DMS79 treated with DMSO at 0.1 percent for 48 hours (cell line): ENCODE results near the gene RNF26.
A peak's percentile ranks its signal among the peaks of the same experiment; 100 is the strongest.

Source experiments
- DNase-seq: peaks from one replicate; lab custom pipeline; 2025; lab: John Stamatoyannopoulos, UW

The RNF26 gene

DNA sequence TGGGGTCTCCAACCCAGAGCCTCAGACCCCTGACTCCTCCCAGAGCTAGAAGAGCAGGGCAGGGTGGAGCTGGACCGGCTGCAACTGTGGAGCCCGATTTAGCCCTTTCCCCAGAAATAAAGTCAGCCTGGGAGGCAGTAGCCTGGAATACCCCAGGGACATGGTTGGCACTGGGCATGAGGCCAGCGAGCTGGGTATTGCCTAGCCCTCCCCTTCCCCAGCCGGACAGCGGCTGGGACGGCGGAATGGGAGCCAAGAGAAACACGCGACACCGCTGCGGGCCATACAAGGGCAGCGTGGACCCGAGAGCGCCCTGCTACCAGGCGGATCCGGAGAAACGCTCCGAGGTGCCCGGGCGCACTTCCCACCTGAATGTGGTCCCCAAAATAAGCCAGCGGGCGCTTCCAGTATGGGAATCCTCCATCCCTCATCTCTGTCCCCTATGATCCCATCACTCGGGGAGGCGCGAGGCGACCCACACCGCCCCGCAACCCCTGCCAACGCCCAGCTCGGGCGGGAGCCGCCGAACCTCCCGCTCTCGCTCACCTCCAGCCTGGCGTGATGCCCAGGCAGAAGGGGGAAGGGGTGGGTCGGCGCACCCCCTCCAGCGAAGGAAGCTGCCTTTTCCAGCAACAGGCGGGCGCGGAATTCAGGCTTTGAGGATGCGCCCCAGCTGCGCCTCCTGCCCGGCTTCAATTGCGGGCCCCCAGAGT is 18.2 kb upstream of the RNF26 start:
- peak; percentile 66 for DNase-seq

DNA sequence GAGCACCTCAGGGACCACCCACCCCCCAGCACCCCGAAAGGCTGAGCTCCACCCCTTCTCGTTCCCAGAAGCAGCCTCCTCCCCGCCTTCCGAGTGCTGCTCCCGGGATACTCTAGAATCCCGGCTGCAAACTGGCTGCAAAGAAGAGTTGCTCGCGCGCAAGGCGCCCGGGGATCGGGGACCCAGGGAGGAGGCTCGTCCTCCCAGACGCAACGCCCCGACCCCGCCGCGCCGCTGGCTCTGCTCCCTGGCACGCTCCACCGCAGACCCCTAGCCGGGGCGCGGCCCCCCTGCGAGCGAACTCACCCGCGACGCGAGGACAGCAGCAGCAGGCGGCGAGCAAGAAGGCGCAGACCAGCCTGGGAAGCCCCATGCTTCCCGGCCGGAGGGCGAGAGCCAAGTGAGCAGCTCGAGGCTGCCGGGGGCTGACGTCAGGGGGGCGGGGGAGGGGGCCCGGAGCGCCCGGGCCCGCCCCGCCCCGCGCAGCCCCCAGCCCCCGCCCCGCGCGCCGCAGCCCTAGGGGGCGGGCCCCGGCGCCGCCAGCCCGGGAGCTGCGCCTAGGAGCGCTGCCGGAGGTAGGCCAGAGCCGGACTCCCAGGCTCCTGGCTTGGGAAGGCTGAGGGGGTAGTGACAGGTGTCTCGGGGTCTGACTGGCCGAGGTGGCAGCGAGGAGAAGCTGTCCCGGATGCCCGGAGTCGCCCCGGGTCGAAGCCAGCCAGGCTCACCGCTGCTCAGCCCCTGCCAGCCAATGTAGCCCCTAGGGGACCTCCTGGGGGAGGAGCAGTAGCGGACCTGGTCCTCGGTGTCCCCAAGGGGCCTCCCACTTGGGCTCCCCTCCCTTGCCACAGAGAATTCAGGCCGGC is 17.4 kb upstream of the RNF26 start, which contains the start of gene MCAM:
MCAM (minus strand) TSS at position 402 of the 863 bp plus-strand sequence; CDS start at position 373, 29 bp downstream.
- peak; percentile 58 for DNase-seq

DNA sequence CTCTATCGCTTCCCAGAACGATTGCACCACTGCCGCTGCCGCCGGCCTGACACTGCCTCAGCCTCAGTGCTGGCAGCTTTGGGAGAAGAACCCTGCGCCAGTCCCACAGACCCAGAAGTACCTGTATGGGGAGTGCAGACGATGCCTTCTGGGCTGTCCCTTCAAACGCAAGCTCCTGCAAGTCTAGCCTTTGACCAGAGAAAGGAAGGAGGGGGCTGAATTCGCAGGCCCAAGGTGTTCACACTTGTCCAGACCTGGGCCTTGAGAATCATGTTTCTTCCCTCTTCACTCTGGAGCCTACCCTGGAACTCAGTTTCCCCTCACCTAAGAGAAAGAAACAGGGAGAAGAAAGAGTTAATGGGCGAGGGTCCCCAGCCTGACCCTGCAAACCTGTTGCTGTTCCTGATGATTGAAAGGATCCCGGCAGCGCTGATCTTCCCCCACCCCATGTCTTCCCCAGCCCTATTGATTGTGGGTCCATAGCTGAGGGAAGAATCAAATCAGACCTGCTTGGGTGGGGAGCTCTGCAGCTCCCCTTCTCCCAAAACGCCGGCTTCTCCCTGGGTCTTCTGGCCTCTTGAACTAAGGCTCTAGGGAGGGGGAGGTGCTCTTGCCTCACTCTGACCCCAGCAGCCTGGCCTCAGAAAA is 16.6 kb upstream of the RNF26 start:
- no peak for DNase-seq

DNA sequence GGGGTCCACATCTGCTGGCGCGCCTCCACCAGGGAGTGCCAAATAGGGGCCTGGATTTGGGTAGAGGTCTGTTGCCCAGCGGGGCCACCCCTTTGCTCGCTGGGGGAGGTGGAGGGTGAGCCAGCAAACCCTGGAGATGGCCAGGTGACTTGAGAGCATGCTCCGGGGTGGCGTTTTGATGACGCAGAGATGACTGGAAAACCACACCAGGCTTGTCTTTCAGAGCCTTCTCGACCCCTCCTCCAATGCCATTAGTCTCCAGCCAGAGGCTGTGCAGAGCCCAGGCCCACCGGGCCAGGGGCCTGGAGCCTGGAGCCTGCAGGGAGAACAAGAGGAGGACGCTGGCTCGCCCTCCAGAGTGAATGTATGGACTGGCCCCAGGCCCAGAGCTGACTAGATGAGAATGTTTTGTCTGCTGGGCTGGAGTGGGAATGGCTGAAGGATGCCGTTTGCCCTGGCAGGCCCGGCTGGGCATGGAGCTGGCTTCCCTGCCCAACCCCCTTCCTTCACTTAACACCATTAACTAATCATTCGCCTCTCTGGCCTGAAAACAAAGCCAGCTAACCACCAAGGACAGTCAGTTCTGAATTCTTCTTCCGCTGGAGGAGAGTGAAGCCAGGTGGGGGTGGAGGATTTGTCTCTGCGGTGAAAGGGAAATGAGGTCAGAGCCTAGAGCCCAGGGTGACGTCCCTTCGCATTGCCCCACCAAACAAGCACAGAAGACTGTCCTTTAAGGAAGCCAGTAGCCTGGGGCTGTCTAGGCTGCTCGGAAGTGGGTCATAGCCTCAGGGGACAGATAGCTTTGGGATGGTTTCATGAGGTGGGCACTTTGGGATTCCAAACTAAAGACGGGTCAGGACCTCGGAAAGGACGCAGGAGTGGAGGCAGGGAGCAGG is 15.8 kb upstream of the RNF26 start:
- DNase-seq = no peak

DNA sequence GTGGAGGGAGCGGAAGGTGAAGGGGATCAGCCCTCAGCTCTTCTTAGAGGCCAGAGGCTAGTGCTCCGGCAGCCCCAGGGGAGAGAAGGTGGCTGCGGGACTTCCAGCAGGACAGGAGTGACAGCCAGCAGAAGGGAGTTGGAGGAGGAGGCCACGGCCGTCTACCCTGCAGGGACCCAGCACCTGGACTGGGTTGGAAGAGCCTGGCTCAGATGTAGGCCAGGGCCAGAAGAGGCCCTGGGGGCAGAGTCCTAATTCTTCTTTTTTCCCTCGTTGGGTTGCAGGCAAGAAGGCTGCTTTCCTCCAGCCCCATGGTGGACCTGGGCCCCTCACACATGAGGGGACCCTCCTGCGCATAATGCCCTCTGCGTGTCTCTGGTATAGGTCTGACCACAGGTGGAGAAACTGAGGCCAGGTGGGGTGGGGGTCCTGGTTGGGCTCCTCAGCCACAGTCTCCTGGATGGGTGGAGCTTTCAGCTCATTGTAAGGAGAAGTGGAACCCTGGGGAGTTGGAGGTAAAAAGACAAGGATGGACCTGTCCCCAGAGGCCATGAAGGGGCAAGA is 15.1 kb upstream of the RNF26 start:
- no peak for DNase-seq

DNA sequence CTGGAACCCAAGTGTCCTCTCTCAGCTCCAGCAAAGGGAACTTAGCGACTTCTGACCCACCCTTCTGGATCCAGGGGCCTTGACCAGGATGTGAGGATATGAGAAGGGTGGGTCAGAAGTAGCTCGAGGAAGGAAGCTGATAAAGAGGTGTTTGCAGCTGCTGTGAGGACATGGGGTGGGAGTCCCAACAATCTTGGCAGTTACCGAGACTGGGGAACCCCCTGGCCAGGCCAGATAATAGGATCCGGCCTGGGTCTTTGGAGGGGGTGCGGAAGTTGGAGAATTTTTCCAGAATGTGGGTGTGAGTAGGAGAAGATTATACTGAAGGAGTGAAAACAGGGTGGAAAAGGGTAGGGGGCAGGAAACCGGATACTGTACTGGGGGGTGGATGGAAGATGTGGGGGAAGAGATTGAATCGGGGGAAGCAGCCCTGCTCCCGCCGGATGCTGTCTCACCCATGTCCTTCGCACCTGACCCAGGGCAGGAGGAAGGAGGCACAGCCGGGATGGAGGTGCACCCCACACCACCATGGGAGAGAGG is 14.6 kb upstream of the RNF26 start:
- no peak for DNase-seq

DNA sequence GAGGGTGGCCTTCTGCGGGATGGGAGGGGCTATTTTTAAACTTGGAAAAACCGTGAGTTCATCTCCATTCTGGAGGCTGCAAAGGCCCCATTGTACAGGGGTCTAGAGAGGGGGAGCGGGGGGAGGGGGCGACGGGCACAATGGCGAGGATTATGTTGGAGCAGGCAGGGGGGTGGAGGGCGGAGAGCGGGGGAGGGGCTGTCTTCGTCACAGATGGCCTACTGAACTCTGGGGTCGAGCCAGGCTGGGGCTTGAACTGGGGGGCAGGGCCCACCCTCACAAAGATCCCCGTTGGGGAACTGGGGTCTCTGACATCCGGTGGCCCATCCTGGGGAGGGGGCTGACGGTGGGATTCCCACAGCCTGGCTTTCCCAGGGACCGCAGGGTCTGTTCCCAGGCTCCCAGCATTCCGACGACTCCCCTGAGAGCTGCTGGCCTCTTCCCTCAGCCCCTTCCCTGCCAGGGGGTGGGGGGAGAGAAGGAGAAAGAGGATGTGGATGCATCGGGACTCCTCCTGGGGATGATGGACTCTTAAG is 14.0 kb upstream of the RNF26 start:
- DNase-seq = no peak

DNA sequence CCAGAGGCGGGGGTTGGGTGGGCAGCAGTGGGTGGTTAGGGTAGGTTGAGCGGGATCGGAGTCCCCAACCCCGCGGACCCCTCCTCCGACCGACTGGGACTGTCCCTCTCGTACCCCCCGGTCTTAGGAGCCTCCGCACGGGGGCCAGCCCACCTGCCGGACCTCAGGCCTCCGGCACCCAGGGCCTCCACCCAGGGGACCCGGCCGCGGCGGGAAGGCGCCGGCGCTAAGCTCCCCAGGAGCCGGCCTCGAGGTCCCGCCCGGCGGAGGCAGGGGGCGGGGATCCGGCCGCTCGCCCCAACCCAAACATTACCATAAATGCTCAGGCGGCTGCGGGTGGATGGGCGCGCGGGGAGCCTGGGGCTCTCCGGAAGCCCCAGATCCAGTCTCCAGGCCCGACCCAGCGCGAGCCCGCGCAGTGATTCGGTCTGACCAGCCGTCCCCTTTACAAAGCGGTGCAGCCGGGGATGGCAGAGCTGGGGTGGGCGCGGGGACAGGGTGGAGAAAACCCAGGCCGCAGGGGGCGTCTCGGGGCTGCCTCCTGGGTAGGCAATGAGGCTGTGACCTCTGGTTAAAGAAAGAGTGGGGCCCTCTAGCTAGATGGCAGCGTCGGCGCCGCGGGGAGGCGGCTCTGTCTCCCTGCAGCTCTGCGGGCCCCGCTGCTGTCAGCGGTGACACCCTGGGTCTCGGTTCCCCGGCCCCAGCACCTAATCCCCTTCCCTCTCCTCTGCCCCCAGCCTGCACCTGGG is 13.4 kb upstream of the RNF26 start:
- DNase-seq = no peak

DNA sequence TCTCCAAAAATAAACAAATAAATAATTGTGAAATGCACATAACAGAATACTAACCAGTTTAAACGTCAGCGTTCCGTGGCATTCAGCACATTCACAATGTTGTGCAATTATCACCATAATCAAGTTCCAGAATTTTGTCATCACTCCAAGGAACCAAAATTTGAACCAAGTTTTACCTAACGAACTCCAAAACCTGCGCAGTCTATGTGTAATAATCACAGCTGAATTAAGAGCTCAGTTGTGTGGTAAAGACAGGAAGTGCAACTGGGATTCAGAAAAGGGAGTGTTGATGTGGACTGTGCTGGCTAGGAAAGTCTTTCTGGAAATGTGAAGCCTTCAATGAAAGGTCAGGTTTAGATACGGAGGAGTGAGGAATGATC is 12.0 kb upstream of the RNF26 start:
- DNase-seq = no peak

DNA sequence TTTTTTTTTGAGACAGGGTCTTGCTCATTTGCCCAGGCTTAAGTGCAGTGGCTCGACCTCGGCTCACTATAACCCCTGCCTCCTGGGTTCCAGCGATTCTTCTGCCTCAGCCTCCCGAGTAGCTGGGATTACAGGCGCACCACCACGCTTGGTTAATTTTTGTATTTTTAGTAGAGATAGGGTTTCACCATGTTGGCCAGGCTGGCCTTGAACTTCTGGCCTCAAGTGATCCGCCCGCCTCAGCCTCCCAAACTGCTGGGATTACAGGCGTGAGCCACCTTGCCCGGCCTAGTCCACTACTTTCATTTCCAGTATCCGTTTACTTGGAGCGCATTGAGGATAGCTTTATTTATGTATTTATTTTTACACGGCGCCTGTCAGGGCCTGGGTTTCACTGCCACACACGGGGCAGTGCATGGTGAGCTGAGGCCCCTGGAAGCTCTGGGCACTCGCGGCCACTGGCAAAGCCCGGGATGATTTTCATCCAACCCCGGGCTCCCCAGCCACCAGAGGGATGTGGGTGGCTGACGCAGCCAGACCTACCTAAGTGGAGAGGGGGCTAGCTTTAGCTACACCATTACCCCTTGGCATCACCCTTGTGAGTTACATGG is 11.3 kb upstream of the RNF26 start:
- no peak for DNase-seq

DNA sequence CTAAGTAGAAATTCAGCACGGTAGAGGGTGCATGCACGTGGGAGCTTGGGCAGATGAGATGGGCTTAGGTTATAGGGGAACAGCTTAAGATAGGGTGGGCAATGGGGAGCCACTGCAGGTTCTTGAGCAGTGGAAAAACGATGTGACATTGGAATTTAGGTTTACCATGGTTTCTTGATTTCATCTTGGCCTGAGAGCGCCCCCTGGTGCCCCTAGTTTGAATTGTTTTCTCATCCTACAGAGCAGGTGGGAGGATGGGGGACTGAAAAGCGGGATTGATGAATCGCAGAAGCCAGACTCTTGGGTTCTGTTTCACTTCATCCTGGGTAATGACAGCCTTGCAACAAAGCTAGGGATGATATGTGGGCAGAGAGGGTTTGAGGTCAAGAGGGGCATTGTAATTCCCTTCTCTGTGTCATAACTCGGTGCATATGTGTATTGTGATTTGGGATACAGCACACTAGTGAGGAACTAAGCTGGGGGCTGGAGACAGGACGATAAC is 10.7 kb upstream of the RNF26 start:
- peak; percentile 19 for DNase-seq

DNA sequence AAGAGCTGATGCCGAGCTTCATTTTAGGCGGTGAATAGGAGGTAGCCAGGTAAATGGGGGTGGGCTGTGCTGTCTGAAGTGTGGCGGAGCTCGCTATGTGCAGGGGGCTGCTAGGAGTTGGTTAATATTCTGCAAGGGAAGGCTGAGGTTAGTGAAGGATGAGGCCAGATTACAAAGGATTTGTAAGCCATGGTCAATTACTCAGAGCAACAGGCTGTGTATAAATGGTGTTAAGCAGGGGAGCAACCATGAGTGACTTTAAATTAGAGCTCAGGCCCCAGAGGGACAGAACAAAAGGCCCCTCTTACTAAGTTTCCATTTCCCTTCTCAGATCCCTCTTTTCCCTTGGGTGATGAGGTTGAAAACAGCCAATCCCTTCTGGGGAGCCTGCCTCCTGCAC is 10.1 kb upstream of the RNF26 start:
- DNase-seq = no peak

DNA sequence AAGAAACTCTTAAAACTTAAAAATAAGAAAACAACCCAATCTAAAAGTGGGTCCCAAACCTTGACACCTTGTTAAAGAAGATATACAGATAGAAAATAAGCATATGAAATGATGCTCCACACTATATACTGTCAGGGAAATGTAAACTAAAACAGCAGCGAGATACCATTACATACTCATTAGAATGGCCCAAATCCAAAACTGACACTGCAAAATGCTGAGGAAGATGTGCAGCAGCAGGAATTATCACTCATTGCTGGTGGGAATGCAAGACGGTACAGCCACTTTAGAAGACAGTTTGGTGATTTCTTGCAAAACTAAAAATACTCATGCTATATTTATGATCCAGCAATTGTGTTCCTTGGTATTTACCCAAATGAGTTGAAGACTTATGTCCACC is 5.0 kb upstream of the RNF26 start:
- no peak for DNase-seq

DNA sequence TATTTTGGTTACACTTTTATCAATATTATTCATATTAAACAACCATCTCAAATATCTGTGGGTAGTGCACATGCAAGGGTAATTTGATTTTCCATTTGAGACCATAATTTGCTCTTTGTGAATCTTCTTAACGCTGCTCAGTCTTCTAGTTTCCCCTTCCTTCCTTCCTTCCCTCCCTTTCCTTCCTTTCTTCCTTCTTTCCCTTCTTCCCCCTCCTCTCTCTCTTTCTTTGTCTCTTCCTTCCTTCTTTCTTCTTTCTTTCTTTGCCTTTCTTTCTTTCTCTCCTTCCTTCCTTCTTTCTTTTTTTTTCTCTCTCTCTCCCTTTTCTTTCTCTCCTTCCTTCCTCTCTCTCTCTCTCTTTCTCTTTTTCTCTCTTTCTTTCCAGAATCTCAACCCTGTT is 4.1 kb upstream of the RNF26 start:
- DNase-seq = no peak

DNA sequence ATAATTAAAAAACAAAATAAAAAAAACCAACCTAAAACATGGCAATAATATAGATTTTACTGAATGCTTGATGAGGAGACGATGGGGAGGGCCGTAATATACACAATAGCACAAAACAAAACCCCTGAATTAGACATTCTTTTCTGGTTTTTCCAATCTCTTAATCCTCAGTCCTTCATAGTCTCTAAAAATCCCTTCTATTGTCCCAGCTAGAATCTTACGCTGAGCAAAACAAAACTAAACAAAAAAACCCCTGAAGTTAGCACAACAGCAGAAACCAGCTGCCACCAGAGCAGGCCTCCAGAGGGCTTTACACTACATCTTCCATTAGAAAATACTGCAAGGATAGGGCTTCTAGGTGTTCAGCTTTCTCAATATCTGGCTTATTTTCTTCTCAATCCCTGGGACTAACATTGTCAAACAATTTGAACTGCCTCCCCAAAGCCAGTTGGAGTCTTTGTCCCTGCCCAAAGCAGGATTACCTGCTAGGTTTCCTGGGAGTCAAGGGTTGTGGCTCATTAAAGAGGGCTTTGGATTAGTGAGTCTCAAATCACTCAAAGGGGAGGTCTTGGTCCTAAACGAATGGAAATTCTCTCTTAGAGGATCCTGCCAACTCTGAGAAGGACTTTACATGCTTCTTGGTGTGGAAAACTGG is 2.1 kb upstream of the RNF26 start:
- DNase-seq = no peak

DNA sequence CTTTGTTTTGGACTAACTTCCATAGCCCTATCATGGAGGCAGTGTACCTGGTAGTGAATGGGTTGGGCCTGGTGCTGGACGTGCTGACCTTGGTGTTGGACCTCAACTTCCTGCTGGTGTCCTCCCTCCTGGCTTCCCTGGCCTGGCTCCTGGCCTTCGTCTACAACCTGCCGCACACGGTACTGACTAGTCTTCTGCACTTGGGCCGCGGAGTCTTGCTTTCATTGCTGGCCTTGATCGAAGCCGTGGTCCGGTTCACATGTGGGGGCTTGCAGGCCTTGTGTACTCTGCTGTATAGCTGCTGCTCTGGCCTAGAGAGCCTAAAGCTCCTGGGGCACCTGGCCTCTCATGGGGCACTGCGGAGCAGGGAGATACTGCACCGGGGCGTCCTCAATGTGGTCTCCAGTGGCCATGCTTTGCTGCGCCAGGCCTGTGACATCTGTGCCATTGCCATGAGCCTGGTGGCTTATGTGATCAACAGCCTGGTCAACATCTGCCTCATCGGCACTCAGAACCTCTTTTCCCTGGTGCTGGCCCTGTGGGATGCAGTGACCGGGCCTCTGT is 846 bp downstream of the RNF26 start:
- no peak for DNase-seq

DNA sequence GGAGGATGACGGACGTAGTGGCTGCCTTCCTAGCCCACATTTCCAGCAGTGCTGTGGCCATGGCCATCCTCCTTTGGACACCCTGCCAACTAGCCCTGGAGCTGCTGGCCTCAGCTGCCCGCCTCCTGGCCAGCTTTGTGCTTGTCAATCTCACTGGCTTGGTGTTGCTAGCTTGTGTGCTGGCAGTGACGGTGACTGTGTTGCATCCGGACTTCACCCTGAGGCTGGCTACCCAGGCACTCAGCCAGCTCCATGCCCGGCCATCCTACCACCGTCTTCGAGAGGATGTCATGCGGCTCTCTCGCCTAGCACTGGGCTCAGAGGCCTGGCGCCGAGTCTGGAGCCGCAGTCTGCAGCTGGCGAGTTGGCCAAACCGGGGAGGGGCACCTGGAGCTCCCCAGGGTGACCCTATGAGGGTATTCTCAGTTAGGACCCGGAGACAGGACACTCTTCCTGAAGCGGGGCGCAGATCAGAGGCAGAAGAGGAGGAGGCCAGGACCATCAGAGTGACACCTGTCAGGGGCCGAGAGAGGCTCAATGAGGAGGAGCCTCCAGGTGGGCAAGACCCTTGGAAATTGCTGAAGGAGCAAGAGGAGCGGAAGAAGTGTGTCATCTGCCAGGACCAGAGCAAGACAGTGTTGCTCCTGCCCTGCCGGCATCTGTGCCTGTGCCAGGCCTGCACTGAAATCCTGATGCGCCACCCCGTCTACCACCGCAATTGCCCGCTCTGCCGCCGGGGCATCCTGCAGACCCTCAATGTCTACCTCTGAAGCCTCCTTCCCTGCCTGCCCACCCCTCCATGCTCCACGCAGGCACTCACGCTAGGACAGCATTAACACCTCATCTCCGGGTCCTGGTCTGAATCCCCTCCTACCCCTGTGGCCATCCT is 1.6 kb downstream of the RNF26 start:
- DNase-seq = no peak
